KMS-11 (cell line): ENCODE measurements around the gene PKD1.

Experiments
- H2AFZ ChIP-seq: fragments of 200-600 bp; sonication (generic); 2 replicates; pipeline ENCODE4 v1.6.1; 2016; ENCODE audit warnings: antibody characterized with exemption, mixed run types, low read depth
- H3K27ac ChIP-seq: fragments of 200-600 bp; sonication (generic); 2 replicates; pipeline ENCODE4 v1.6.1; 2016; ENCODE audit warnings: mild to moderate bottlenecking, mixed run types
- H3K27me3 ChIP-seq: fragments of 200-600 bp; sonication (generic); 2 replicates; pipeline ENCODE4 v1.6.1; 2017; ENCODE audit warnings: mild to moderate bottlenecking, low read depth, mixed run types, moderate library complexity; ENCODE audit not compliant: insufficient read depth
- H3K36me3 ChIP-seq: fragments of 200-600 bp; sonication (generic); 2 replicates; pipeline ENCODE4 v1.6.1; 2017; ENCODE audit warnings: mild to moderate bottlenecking, mixed run types; ENCODE audit not compliant: insufficient read depth
- H3K4me1 ChIP-seq: fragments of 200-600 bp; sonication (generic); 2 replicates; pipeline ENCODE4 v1.6.1; 2016; ENCODE audit warnings: mild to moderate bottlenecking, low read depth, mixed run types; ENCODE audit not compliant: poor library complexity, severe bottlenecking
- H3K4me2 ChIP-seq: fragments of 200-600 bp; sonication (generic); 2 replicates; pipeline ENCODE4 v1.7.0; 2016; ENCODE audit warnings: mild to moderate bottlenecking, mixed run types
- H3K4me3 ChIP-seq: fragments of 200-600 bp; sonication (generic); IDR thresholded peaks from 2 replicates; pipeline ENCODE4 v1.6.1; 2017; ENCODE audit warnings: low read depth, low read length, mixed read lengths; ENCODE audit not compliant: insufficient read depth
- H3K79me2 ChIP-seq: fragments of 200-600 bp; sonication (generic); 2 replicates; pipeline ENCODE4 v1.6.1; 2016; ENCODE audit warnings: low read depth, mixed run types; ENCODE audit not compliant: insufficient read depth
- H3K9ac ChIP-seq: fragments of 200-600 bp; sonication (generic); 2 replicates; pipeline ENCODE4 v1.6.1; 2016; ENCODE audit warnings: mild to moderate bottlenecking, mixed run types
- H4K20me1 ChIP-seq: fragments of 200-600 bp; sonication (generic); 2 replicates; pipeline ENCODE4 v1.6.1; 2016; ENCODE audit warnings: mild to moderate bottlenecking, mixed run types; ENCODE audit not compliant: insufficient read depth
- CTCF ChIP-seq: fragments of 200-600 bp; sonication (generic); conservative IDR thresholded peaks from 2 replicates; pipeline ENCODE4 v1.6.1; 2017; ENCODE audit warnings: low read depth, mild to moderate bottlenecking, antibody characterized with exemption, low read length, moderate library complexity, mixed read lengths

PKD1 gene

GRCh38 chr16:2092866-2093265, 42.8 kb downstream of the PKD1 start:
- no peak for TF ChIP-seq CTCF
- Histone ChIP-seq H3K4me2 (no peak overlapping the region), H4K20me1 (no peaks in the 10 kb centered on the region), H3K36me3 (0 out of 2 replicates have a peak, but pooled peaks cover 3% of the 10 kb centered on the region), H3K79me2 (no peaks in the 10 kb centered on the region), H3K27ac (no peak overlapping the region), H3K4me1 (no peaks in the 10 kb centered on the region), H2AFZ (no peak overlapping the region), H3K27me3 (no peaks in the 10 kb centered on the region), H3K9ac (no peak overlapping the region), H3K4me3 (no peak overlapping the region)

GRCh38 chr16:2092256-2092620, 43.5 kb downstream of the PKD1 start:
- H4K20me1 ChIP-seq = no peaks in the 10 kb centered on the region
- no peak for TF ChIP-seq CTCF
- H3K27me3 ChIP-seq = no peaks in the 10 kb centered on the region
- H3K27ac ChIP-seq = no peak overlapping the region
- no peak overlapping the region for H3K4me2 ChIP-seq
- H2AFZ ChIP-seq = no peak overlapping the region
- H3K4me3 ChIP-seq = no peak overlapping the region
- no peak overlapping the region for H3K9ac ChIP-seq
- H3K36me3 ChIP-seq = 0 out of 2 replicates have a peak, but pooled peaks cover 3% of the 10 kb centered on the region
- H3K79me2 ChIP-seq = no peaks in the 10 kb centered on the region
- no peaks in the 10 kb centered on the region for H3K4me1 ChIP-seq

- TF ChIP-seq CTCF = no peak
- Histone ChIP-seq H3K36me3 (0 out of 2 replicates have a peak, but pooled peaks cover 3% of the 10 kb centered on the region), H3K4me1 (no peaks in the 10 kb centered on the region), H3K79me2 (no peaks in the 10 kb centered on the region), H3K27me3 (no peaks in the 10 kb centered on the region), H3K4me2 (no peak overlapping the region), H2AFZ (no peak overlapping the region), H3K9ac (no peak overlapping the region), H3K27ac (no peak overlapping the region), H3K4me3 (no peak overlapping the region), H4K20me1 (no peaks in the 10 kb centered on the region)
Observed at GRCh38 chr16:2091547-2092255, 44.0 kb downstream of the PKD1 start.

GRCh38 chr16:2090777-2091546, 44.7 kb downstream of the PKD1 start:
- no peak overlapping the region for H3K9ac ChIP-seq
- no peaks in the 10 kb centered on the region for H4K20me1 ChIP-seq
- no peak overlapping the region for H2AFZ ChIP-seq
- H3K4me2 ChIP-seq = no peak overlapping the region
- H3K4me1 ChIP-seq = no peaks in the 10 kb centered on the region
- no peak overlapping the region for H3K27ac ChIP-seq
- H3K27me3 ChIP-seq = no peaks in the 10 kb centered on the region
- TF ChIP-seq CTCF = no peak
- H3K36me3 ChIP-seq = 0 out of 2 replicates have a peak, but pooled peaks cover 3% of the 10 kb centered on the region
- no peak overlapping the region for H3K4me3 ChIP-seq
- H3K79me2 ChIP-seq = no peaks in the 10 kb centered on the region
